Cardiac muscle cell (in vitro differentiated cells and primary cell): Measurements from ENCODE around the gene SPDYE1. TPM values are rescaled to one million over a fixed set of nuclear protein-coding genes. Genes with fewer than 3 reads are reported as not detected.
A peak's percentile ranks its signal among the peaks of the same experiment; 100 is the strongest.

ENCODE experiments used
- DNase-seq, 2 donors: peaks; one replicate each; pipeline versions ENCODE4 v3.0.0 to v3.0.0-alpha.2; 2010 to 2017; ENCODE audit warnings: low read depth in 1 of 2, low spot score in 1 of 2
- H3K27ac ChIP-seq: fragments of 200-600 bp; sonication (generic); 2 replicates; pipeline ENCODE4 v1.5.1; 2016
- H3K27me3 ChIP-seq: fragments of 200-600 bp; sonication (generic); 2 replicates; pipeline ENCODE4 v1.6.0; 2016; ENCODE audit warnings: control low read depth
- H3K36me3 ChIP-seq: fragments of 200-600 bp; sonication (generic); 2 replicates; pipeline ENCODE4 v1.5.1; 2016; ENCODE audit warnings: control low read depth
- H3K4me1 ChIP-seq: fragments of 200-600 bp; sonication (generic); 2 replicates; pipeline ENCODE4 v1.8.1; 2017; ENCODE audit warnings: low read depth, mild to moderate bottlenecking, mixed run types
- H3K4me3 ChIP-seq: fragments of 200-600 bp; sonication (generic); 2 replicates; pipeline ENCODE4 v1.5.1; 2016; ENCODE audit warnings: mild to moderate bottlenecking
- H3K9me3 ChIP-seq: fragments of 200-600 bp; sonication (generic); 2 replicates; pipeline ENCODE4 v1.5.1; 2017; ENCODE audit warnings: low read depth, mild to moderate bottlenecking, control low read depth
- CTCF ChIP-seq: IDR thresholded peaks from 2 replicates; pipeline ENCODE4 v1.5.1; 2012; ENCODE audit warnings: low read depth, mild to moderate bottlenecking, low read length
- polyA plus RNA-seq: library from polyadenylated mRNA; unstranded; fragments of >200 nt; fragmentation: Nextera tagmentation; extraction: Ambion mirVana; gene quantifications from 2 replicates; pipeline ENCODE4 v1.2.1, GENCODE V29; 2016
- total RNA-seq: library from RNA; depleted of rRNA; stranded (reverse); fragments of >200 nt; gene quantifications from 2 replicates; pipeline ENCODE4 v1.2.3, GENCODE V29; 2016

SPDYE1 gene
- total and polyA plus RNA-seq, 2 experiments from 2014 or later = 1.6 TPM; not detected in 1

- DNase-seq = peak; percentile 88 to 94
- Histone ChIP-seq H3K4me3 (peak within 1 kb of the TSS; percentile 86), H3K27me3 (no peaks in the 10 kb centered on the region), H3K4me1 (peaks cover 12% of the 10 kb centered on the region), H3K27ac (peak within 1 kb of the TSS; percentile 77), H3K9me3 (no peaks in the 10 kb centered on the region), H3K36me3 (peaks cover 4% of the 10 kb centered on the region)
- no peak for TF ChIP-seq CTCF
Measured at GRCh38 chr7:44044315-44045225, 46.9 kb downstream of the SPDYE1 start, which contains the start of gene DBNL. TSS of gene DBNL (plus strand) at chr7:44044702. CDS start at chr7:44044738, 36 bp downstream.

GRCh38 chr7:44045226-44046014, 47.7 kb downstream of the SPDYE1 start:
- no peak for TF ChIP-seq CTCF
- H3K27ac ChIP-seq = peak overlapping the region; percentile 77
- H3K9me3 ChIP-seq = no peaks in the 10 kb centered on the region
- DNase-seq = no peak
- H3K4me3 ChIP-seq = peak overlapping the region; percentile 86
- H3K4me1 ChIP-seq = peaks cover 12% of the 10 kb centered on the region
- no peaks in the 10 kb centered on the region for H3K27me3 ChIP-seq
- peaks cover 7% of the 10 kb centered on the region for H3K36me3 ChIP-seq

GRCh38 chr7:44046321-44047061, 48.8 kb downstream of the SPDYE1 start:
- Histone ChIP-seq H3K4me3 (no peak overlapping the region), H3K9me3 (no peaks in the 10 kb centered on the region), H3K27me3 (no peaks in the 10 kb centered on the region), H3K36me3 (peaks cover 10% of the 10 kb centered on the region), H3K27ac (no peak overlapping the region), H3K4me1 (peaks cover 12% of the 10 kb centered on the region)
- no peak for DNase-seq
- TF ChIP-seq CTCF = no peak

- Histone ChIP-seq H3K36me3 (peaks cover 14% of the 10 kb centered on the region), H3K27ac (no peak overlapping the region), H3K4me1 (peaks cover 12% of the 10 kb centered on the region), H3K27me3 (no peaks in the 10 kb centered on the region), H3K9me3 (no peaks in the 10 kb centered on the region), H3K4me3 (no peak overlapping the region)
- no peak for DNase-seq
- TF ChIP-seq CTCF = no peak
Measured at GRCh38 chr7:44048031-44048795, 50.5 kb downstream of the SPDYE1 start.
